AG09319 (cell line): ENCODE results near the gene ARHGEF16.

Experiments used
- DNase-seq: peaks from one replicate; pipeline ENCODE4 v3.0.0-alpha.2; 2010; ENCODE audit warnings: low read depth; ENCODE audit errors: extremely low read depth
- TF ChIP-seq, protein P1 (sequence below): IDR thresholded peaks from 2 replicates; pipeline ENCODE4 v1.5.1; 2011; ENCODE audit warnings: low read depth, mild to moderate bottlenecking, inconsistent platforms, low read length, moderate library complexity

The ARHGEF16 gene

DNA sequence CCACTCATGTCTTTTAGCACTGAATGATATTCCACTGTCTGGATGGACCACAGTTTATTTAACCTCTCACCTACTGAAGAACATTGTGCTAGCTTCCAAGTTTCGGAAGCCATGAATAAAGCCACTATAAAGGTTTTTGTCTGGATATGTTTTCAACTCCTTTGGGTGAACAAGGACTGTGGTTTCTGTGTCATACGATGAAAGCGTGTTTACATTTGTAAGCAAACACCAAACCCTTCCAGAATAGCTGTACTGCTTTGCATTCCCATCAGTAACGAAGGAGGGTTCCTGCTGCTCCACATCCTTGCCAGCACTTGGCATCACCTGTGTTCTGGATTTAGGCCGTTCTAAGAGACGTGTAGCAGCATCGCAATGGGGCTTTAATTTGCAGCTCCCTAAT lies 10.7 kb upstream of the ARHGEF16 start:
- DNase-seq: no peak
- TF ChIP-seq, protein P1, sequence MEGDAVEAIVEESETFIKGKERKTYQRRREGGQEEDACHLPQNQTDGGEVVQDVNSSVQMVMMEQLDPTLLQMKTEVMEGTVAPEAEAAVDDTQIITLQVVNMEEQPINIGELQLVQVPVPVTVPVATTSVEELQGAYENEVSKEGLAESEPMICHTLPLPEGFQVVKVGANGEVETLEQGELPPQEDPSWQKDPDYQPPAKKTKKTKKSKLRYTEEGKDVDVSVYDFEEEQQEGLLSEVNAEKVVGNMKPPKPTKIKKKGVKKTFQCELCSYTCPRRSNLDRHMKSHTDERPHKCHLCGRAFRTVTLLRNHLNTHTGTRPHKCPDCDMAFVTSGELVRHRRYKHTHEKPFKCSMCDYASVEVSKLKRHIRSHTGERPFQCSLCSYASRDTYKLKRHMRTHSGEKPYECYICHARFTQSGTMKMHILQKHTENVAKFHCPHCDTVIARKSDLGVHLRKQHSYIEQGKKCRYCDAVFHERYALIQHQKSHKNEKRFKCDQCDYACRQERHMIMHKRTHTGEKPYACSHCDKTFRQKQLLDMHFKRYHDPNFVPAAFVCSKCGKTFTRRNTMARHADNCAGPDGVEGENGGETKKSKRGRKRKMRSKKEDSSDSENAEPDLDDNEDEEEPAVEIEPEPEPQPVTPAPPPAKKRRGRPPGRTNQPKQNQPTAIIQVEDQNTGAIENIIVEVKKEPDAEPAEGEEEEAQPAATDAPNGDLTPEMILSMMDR: no peak

DNA sequence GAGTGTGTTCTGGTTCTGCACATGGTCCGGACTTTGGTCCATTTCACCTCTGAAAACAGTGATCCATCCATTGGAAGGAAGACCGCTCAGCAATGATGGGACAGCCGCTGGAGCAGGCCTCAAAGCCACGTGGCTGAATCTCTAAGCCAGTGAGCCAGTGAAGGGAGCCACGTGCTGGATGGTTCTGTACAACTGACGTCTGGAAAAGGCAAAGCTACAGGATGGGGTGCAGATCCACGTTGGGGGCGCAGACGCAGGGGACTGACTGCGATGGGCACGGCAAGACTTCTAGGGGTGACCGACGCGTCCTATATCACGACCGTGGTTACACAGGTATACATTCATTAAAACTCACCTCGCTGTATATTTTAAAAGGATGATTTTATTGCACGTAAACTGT lies 10.2 kb upstream of the ARHGEF16 start:
- TF ChIP-seq, protein P1: no peak
- DNase-seq: no peak

DNA sequence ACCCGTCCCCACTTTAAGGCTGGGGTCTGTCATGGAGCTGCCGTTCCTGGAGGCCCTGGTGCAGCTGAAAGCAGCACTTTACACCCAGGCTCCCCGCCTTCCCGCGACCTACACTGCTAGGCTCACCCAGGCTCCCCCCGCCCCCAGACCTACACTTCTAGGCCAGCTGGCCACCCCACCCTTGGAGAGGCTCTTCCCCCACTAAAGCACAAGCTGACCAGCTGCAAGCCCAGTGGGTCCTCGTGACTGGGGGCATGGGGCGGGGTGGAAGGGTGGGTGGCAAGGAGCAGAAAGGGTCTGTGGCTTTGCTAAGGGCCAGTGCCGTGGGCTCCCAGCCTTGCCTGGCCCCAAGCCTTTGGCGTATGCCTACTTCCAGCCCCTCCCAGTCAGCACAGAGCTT lies 9.7 kb upstream of the ARHGEF16 start:
- DNase-seq: no peak
- TF ChIP-seq, protein P1: no peak

DNA sequence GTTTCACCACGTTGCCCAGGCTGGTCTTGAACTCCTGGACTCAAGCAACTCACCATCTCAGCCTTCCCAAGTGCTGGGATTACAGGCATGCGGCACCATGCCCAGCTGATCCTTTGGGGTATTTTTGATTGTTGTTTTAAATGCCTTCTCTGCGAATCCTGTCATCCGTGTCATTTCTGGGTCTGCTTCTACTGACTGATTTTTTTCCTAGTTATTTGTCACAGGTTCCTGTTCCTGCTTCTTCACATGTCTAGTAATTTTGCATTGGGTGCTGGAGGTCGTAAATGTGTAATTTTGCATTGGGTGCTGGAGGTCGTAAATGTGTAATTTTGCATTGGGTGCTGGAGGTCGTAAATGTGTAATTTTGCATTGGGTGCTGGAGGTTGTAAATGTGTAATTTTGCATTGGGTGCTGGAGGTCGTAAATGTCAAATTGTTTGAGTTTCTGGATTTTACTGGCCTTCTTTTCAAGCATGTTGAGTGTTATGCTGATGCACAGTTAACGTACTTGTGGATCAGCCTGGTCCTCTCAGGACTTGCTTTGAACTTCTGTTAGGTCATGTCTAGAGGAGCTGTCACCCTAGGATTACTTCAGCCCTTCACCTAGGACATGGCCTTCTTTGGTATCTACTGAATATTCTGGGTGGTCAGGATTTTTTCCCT lies 4.1 kb upstream of the ARHGEF16 start:
- TF ChIP-seq, protein P1: no peak
- no peak for DNase-seq

DNA sequence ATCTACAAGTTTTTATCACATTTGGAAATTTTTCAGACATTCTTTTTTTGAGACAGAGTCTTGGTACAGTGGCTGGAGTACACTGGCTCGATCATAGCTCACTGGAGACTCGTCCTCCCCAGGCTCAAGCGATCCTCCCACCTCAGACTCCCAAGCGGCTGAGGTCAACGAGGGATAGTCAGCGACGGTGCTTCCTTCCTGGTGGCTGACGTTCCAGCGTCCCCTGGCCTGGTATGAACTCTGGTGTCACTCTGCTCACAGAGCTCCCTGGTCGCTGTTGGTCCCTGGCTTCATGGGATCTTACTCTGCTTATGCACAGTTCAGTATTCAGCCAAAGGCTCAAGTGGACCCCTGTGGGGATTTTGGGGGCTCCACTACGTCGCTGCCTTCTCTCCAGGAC lies 3.5 kb upstream of the ARHGEF16 start:
- TF ChIP-seq, protein P1: no peak
- no peak for DNase-seq

DNA sequence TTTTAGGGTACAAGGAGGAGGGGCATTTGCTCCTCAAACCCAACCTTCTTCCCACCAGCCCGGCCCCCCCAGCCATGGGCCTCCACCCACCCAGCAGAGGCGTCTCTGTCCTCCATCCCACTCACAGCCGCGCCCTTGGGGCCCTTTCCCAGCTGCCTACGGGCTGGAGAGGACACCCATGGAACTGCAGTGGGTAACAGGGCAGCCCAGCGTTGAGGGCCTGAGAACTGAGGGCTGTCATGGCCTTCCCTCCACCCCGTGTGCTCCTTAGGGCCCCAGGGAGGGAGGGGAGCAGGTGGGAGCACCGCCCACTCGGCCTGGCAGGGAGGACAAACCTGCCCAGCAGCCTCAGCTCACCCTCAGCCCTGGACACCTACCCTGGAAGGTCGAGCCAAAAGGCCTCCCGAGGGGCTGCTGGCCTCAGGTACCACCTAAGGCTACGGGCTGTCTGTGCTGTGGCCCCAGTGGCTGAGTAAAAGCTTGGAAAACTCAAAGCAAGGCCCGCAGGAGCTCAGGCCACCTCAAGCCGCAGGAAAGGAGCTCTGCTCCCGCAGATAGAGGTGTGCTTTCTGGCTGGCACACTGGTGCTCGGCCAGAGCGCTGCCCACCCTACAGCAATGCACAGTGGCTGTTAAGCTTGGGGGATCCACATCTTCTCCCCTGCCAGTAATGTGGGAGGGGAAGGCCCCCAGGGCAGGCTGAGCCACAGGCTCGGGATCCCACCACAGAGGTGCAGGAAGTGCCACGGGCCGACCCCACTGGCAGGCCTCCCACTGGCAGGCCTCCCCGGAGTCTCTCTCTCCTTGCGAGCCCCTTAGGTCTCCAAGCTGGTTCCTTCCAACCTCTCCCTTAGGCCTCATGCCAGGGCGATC lies 2.2 kb upstream of the ARHGEF16 start:
- TF ChIP-seq, protein P1: no peak
- DNase-seq: no peak

DNA sequence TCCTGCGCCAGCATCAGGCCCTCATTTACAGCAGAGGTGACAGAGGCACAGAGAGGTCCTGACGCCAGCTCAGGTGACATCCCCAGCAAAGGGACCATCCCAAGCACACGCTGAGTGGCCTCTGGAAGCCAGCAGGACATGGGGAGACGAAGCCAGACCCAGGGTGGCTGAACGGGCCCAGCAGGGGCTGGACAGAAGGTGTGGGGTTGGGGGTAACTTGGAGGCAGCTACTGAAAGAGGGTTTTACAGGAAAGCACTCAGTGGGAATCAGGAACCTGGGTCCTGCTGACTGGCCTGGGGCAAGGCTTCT lies 1.6 kb upstream of the ARHGEF16 start:
- TF ChIP-seq, protein P1: no peak
- no peak for DNase-seq
